SKM-1 treated with dmso at 0.1 percent for 144 hours (cell line): ENCODE data around the gene KMO.

Experiments used
- DNase-seq: peaks from one replicate; lab custom pipeline; 2025; ENCODE audit not compliant: unreplicated experiment; lab: John Stamatoyannopoulos, UW

KMO gene

GRCh38 chr1:241622669-241623068 is 90.5 kb downstream of the KMO start:
- DNase-seq = no peak

- no peak for DNase-seq
These were observed 92.8 kb downstream of the KMO start for GRCh38 chr1:241624935-241625334.

- DNase-seq = peak; percentile 53
These were observed 95.5 kb downstream of the KMO start for GRCh38 chr1:241627453-241628259.

GRCh38 chr1:241630005-241630404 is 97.8 kb downstream of the KMO start:
- no peak for DNase-seq

GRCh38 chr1:241630476-241630875 is 98.3 kb downstream of the KMO start:
- DNase-seq = no peak

- DNase-seq = no peak
These were observed 98.7 kb downstream of the KMO start for GRCh38 chr1:241630899-241631298.

GRCh38 chr1:241631674-241632073 is 99.5 kb downstream of the KMO start:
- DNase-seq = no peak

GRCh38 chr1:241632987-241633386 is 100.8 kb downstream of the KMO start:
- DNase-seq = no peak

GRCh38 chr1:241635556-241636152 is 103.5 kb downstream of the KMO start:
- no peak for DNase-seq

- no peak for DNase-seq
These were observed 104.1 kb downstream of the KMO start for GRCh38 chr1:241636291-241636690.

- no peak for DNase-seq
These were observed 104.9 kb downstream of the KMO start for GRCh38 chr1:241637046-241637590.

GRCh38 chr1:241637604-241638003 is 105.4 kb downstream of the KMO start:
- DNase-seq = peak; percentile 81

GRCh38 chr1:241638099-241638682 is 106.0 kb downstream of the KMO start:
- no peak for DNase-seq

- peak; percentile 64 for DNase-seq
These were observed 106.9 kb downstream of the KMO start for GRCh38 chr1:241638909-241639622.

- DNase-seq = peak; percentile 75
These were observed 107.5 kb downstream of the KMO start for GRCh38 chr1:241639623-241640148.

- peak; percentile 94 for DNase-seq
These were observed 108.1 kb downstream of the KMO start, which contains the start of the genes CHML and OPN3 for GRCh38 chr1:241640149-241640866. TSS of gene CHML (minus strand) at chr1:241640369. CDS start at chr1:241635766, 4,603 bp downstream. TSS of gene OPN3 (minus strand) at chr1:241640369. CDS start at chr1:241640254, 115 bp downstream.

- DNase-seq = peak; percentile 92
These were observed 108.9 kb downstream of the KMO start for GRCh38 chr1:241640867-241641622.

- DNase-seq = no peak
These were observed 109.8 kb downstream of the KMO start for GRCh38 chr1:241641773-241642592.

GRCh38 chr1:241642593-241642944 is 110.4 kb downstream of the KMO start:
- no peak for DNase-seq
